ENCODE results near the gene ITPR2.
"Not testable (repeated sequence)": the region's sequence is repeated elsewhere in the genome, so short reads cannot be mapped to it uniquely, and the experiment has no call there.

ITPR2 gene

DNA sequence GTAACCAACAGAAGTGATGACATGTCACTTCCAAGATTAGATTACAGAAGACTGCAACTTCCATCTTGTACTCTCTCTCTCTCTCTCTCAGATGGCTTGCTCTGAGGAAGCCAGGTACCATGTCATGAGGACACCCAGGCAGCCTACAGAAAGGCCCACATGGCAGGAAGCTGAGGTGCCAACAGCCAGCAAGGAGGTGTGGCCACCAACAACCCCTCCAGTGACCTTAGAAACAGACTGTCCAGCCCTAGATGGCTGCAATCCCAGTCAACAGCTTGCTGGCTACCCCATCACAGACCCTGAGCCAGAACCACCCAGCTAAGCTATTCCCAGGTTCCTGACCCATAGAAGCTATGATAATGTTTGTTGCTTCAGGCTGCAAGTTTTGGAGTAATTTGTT, 178.4 kb downstream of the ITPR2 start:
- no peak for DNase-seq

DNA sequence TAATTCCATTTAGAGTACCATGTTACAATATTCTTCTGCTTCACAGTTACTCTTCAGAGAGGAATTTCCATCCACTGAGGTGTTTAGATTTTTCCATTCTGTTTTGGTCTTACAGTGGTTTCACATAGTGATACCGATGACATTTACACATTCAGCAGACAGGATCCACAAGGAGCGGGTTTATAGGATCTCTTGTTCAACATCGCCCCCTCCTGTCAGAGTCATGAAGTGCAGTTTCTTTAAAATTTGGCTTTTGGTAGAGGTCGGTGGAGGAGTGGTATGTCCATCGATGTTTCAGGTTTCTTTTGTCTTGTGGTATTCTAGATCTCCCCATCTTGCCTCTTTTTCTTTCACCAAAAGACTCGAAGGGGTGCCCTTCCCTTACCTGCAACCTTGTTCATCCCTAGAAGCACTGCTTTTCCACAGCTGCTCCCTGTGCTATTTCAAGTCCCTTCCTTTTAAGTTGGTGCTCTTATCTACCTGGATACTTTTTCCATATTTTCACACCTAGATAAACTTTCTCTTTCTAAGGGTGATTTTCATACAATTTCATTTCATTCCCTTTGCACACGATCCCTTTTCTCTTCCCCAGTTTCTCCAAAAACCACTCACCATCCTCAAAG, 181.3 kb downstream of the ITPR2 start:
- peak; percentile 62 for DNase-seq

DNA sequence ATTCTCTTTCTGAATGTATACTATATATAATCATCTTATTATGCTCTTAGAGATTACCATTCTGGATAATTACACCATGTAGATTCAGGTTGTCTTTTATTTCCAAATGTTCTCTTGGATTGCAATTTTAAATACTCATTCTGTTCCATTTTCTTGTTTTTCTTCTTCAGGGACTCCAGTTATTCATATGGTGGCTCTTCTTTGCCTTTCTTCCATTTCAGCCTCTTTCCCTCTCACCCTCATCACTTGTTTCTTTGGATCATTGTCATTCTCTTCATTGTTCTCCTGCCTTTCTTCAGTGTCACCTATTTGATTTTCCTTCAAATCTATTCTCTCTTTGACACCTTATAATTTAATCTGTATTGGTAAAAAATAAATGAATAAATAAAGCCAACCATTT, 182.0 kb downstream of the ITPR2 start:
- DNase-seq = no peak

DNA sequence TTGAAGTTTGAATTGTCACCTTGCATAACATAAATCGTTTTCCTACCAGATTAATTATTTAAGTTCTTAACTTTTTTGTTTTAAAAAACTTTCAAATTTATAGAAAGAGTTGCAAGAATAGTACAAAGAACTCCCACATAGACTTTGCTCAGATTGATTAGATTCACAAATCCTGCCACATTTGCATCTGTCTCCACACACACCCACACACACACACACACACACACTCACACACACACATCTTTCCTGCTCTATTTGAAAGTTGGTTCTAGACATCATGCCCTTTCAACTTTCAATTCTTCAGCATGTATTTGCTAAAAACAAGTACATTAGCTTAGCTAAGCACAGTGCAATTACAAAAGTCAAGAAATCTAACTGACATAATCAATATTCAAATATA, 184.0 kb downstream of the ITPR2 start:
- DNase-seq = no peak

DNA sequence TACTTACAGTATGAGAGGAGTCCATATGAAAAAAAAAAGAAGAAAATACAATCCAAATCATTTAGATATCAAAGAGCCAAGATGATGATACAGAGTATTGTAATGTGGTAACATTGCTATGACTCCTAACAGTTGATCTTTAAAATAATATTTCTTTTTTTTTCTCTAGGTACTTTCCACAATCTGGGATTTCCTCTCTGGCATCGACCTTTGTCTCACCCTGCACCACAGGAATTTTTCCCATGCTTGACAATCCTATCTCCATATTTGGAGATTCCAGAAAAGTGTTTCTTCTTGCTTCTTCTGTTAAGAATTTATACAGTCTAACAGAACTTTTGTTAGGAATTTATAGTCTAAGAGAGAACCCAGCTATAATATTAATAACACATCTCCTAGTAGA, 184.4 kb downstream of the ITPR2 start:
- DNase-seq = no peak

DNA sequence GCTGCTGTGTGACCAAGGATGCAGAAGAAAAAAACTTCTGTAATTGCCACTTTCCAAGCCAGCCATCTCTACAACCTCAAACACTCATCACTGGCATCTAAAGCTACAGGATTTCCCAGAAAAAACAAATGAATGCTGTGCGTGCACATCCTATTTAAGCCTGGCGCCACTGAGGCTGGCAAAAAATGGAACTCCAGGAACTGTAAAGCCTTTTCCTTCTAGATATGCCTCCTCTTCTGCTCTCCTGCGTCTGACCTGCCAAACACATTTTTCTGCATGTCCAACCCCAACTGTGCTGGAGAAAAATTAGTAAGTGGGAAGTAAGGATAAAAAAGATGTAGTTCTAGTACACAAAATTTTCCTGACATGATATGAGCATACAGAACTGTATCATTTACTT, 184.9 kb downstream of the ITPR2 start:
- DNase-seq = no peak

DNA sequence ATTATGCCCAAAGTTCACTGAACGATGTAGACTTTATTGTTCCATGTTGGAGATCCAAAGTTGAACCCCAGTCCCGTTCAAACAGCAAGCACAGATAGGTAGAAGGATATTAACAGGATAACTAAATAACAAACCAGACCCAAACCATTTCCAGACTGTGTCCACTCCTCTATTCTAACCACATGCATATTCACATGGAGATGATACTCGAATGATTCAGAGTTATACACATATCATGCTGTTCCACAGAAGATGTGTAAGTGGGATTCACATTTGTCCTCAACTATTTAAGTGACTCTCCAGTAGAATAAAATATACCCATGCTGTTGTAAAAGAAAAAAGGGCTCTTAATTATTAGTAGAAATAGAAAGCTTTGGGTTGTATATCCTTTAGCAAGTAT, 185.9 kb downstream of the ITPR2 start:
- DNase-seq = no peak

DNA sequence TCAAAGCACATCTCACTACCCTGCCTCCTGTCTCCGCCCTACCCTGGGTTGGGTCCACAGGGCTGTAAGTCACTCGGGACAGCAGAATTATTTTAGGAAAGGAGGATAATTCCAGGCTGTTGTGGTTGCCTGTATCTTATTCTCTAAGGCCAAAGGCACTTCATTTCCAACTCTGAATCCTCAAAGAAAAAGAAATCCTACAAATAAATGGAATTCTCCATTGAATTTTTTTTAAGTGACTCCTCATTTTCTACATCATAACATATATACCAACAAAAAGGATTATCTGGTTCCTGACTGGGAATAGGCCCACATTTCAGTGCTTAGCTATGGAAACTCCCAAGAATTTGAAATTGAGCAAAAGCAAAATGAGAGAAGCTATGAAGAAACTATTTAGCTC, 186.4 kb downstream of the ITPR2 start:
- no peak for DNase-seq

DNA sequence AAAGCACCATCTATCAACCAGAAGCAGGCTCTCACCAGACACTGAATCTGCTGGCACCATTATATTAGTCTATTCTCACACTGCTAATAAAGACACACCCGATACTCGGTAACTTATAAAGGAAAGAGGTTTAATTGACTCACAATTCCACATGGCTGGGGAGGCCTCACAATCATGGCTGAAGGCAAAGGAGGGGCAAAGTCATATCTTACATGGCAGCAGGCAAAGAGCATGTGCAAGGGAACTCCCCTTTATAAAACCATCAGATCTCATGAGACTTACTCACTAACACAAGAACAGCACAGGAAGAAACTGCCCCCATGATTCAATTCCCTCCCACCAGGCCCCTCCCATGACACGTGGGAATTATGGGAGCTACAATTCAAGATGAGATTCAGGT, 188.6 kb downstream of the ITPR2 start:
- not testable (repeated sequence) for DNase-seq

DNA sequence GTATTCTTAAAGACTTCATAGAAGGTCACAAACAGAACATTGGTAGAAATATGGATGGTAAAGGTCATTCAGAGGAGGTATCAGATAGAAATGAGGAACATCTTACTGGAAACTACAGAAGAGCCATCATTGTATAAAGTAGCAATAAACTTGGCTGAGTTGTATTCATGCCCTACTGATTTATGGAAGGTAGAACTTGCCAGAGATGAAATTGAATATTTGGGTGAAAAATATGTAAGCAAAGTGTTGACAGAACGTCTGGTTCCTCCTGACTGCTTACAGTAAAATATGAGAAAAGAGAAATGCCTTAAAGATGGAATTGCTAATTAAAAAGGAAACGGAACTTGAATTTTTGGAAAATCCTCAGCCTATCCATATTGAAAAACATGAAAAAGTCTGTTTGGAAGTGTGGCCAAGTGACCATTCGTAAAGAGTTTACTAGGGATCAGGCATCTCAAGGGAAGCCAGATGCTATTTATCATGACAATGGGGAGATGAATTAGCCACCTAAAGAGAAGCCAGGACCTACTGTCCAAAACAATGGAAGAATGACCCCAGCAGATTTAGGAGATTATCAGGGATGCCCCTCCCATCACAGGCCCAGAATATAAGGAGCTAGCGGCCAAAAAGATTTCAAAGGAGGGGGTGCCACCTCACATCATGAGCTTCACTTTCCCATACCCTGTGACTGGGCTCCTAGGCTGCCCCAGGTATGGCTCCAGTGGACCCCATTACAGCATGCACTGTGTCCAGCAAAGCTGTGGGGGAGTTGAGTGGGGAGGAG, 189.3 kb downstream of the ITPR2 start:
- no peak for DNase-seq

DNA sequence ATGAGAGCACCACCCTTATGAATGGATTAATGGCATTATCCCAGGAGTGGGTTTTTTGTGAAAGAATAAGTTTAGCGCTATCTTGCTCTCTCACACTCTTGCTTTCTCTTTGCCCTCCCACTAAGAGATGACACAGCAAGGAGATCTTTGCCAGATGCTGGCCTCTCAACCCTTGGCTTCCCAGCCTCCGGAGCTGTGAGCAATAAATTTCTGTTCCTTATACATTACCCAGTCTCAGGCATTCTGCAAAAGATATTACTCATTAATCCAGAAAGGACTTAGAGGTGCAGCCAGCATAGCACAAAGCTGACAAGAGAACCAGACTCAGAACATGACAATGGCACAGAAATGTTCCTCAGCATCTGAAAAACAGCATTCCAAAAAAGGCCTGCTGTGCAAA, 190.6 kb downstream of the ITPR2 start:
- DNase-seq = no peak

DNA sequence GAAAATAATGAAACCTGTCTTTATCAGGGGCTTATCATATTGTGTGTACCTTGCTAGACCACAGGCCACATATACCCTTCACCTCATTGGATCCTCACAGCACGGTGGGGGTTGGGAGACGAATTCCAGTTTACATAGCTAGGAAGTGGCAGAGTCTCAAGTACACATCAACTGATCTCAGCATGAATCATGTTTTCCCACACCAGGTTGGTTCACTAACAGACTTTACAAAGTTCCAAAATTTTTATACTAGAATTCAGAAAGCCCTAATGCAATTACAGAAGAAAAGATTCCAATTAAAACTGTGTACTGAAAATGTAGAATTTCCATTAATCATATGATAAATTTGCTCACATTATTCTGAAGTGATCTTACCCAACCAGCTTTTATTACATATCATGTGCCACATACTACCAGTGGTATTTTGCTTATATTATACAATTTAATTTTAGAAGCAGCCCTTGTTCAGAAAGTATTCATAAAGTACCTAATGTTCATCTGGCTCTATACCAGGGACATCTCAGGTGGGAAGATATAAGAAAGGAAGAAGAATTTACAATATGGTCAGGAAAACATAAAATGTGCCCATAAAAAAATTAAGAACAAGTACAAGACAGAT, 196.2 kb downstream of the ITPR2 start:
- DNase-seq = no peak

DNA sequence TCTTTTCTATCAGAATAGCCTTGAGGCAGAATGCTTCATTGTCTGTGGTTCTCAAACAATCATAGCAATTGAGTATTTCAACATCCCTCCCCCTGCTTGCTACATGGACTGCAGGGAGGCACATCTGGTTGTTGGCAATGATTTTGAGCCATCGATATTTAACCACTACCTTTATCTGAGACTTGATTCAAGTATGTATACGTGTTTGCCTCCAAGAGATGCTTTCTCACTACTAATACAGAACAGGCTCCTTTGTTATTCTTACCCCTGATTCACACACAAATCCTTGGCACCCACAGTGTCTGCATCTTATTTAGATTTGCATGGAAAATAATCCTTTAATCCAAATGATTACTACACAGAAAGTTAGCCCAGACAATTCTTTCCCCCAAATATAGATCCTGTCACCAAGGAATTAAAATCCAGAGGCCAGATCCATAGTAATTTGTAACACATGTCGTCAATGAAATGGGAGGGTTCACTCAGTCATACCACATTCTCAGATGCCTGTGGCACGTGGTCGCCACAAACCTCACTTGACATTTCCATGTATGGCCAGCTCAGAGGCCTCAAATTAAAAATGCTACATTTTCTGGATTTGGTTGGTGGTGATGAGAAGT, 199.3 kb downstream of the ITPR2 start:
- no peak for DNase-seq

DNA sequence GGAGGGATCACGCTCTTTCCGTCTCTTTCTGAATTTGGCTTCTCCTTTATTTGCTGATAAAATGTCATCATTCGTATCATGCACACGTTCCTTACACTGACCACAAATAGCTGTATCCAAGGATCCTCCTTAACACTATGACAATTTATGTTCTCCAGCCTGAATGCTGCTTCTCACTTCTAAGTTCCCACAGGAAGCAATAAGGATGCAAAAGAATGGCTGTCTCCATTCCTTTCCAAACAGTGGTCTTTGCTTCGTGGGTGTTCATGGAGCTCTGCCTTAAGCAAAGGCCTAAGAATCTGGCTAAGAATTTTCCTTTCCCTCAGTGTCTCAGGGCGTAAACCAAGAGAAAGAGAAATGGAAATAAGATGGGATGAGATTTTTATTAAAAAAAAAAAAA, 200.2 kb downstream of the ITPR2 start:
- DNase-seq = no peak

DNA sequence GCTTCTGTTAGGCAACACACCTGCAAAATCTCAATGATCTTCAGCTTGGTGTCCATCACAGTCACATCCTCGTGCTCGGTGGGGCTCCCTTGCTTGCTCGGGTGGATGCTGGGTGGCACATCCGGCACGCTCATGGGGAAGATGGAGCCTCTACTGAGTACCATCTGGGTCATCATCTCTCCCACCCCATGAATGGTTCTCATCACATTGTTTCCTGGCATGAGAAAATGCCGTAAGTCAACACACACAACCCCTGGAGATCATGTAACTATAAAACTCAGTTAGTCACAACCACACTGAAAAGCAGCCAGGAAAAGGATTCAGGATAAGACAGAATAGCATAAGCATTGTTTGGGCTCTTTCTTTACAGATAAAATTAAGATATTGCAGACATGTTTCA, 201.1 kb downstream of the ITPR2 start:
- DNase-seq = no peak

DNA sequence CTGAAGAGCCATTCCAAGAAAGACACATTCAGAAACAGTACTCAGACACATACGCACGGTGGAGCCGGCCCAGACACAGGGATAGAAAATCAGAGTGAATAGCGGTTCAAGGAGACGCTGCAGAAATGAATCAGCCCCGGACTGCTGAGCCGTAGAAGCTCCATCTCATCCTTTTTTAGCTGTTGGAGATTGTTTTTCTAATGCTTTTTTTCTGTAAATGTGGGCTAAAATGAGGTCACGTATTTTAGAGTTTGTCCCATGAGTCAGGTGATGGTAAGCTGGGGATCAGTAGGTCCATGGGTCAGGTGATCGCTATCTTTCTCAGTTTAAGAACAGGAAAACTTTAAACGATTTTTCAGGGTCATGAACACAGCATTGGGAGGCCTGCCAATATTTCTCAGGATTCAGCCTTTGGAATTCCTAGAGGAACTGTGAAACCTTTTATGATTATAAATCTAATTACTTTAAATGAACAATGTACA, 202.4 kb downstream of the ITPR2 start:
- DNase-seq = peak; percentile 30

DNA sequence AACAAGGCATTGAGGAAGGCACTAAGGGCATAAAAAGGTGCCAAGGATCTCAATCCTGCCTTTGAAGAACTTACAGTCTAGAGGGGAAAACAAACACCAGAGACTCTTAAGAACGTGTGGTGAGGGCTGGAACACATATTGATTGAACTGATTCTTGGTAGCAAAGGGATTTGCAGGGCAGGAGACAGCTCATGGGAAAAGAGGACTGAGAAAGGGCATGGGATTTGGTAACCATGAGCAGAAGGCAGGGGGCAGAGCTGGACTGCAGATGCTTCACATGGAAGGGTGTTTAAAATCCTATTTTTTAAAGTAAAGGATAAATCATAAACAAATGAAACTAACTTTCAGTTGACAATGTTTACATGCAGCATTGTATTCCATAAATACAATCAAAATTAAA, 203.1 kb downstream of the ITPR2 start:
- no peak for DNase-seq

DNA sequence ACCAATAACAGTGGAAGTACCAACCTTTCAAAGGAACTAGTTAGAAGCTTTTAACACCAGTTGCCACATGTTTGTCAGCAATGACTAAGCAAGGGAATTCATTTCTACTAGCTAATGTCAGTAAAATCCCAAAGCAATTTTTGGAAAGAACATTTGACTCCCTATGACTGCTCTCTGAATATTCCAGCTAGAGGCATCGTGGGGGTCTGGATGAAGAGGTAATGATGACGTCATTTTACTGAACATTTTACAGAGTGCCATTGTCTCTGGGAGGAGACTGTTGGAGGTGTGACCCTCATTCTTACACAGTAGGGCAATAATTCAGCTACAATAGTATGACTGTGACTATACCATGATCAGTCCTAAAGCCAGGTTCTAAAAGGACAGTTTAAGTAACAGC, 204.8 kb downstream of the ITPR2 start:
- DNase-seq = no peak

DNA sequence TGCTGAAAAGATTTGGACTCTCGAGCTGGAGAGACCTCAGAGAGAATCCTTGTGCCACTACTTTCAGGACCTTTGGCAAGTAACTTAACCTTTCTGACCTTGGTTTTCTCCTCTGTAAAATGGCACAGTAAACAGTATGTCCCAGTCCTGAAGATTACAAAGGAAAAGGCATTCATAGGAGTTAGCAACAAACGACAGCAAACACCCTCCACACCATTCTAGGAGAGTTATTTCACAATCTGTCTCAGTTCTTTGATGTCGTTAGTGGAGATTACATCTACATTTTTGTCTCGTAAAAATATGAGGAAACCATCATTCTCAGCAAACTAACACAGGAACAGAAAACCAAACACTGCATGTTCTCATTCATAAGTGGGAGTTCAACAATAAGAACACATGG, 205.7 kb downstream of the ITPR2 start:
- DNase-seq = no peak

DNA sequence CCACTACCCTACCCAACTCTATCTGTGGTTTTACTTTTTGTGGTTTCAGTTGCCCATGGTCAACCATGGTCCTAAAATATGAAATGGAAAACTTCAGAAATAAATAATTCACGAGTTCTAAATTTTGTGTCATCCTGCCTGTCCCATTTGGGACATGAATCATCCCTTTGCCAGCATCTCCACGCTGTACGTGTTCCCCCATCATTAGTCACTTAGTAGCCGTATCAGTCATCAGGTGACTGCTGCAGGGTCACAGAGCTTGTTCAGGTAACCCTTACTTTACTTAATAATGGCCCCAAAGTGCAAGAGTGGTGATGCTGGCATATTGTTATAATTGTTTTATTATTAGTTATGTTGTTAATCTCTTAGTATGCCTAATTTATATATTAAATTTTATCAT, 209.9 kb downstream of the ITPR2 start:
- no peak for DNase-seq

DNA sequence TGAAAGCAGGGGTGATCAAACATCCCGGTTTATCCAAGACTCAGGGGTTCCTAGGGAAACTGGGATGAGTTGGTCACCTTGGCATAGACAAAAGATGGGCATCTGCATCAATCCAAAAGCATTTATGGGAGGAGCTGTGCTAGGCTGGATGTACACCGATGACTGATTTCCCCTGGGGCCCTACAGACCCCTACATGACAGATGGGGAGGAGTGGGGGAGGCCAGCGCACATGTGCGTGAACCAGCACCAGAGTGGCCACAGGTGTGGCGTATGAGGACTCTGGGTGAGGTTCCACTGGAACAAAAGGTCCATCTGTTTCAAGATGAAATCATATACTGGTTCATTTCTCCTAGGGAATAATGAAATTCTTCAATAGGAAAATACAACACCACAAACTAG, 210.4 kb downstream of the ITPR2 start:
- no peak for DNase-seq

DNA sequence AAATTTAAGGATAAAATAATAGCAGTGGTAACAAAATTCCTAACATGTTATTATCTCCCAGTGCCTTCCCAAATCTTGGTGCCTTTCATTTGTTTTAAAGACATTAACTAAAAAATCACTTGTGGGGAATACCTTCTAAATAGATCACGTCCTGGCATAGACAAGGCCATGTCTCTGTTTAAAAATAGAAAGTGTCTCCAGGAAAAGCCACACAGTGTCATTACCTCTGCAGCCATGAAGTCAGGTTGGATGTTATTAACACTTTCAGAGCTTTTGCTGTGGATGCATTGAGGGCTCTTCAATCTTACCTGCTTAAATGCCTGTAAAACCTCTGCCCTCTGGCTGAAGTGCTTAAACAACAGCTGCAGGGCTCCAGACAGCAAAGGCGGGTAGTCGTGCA, 211.1 kb downstream of the ITPR2 start:
- no peak for DNase-seq

DNA sequence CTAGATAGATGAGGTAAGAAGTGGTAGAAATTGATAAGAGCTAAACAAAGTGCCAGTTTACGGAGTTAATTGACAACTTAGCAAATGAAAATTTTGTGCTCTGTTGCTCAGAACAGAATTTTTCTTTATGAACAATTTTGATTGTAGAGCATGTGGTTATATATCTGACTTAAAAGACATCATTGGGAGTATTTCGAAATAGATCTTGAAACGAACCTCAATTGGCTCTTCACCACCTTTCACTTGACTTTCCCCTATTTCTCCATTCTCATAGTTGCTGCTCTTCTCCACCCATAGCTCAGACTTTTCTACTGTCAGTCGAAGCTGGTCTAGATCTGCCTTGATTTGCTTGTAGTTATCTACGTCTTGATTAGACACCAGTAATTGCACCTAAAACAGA, 212.1 kb downstream of the ITPR2 start:
- no peak for DNase-seq

DNA sequence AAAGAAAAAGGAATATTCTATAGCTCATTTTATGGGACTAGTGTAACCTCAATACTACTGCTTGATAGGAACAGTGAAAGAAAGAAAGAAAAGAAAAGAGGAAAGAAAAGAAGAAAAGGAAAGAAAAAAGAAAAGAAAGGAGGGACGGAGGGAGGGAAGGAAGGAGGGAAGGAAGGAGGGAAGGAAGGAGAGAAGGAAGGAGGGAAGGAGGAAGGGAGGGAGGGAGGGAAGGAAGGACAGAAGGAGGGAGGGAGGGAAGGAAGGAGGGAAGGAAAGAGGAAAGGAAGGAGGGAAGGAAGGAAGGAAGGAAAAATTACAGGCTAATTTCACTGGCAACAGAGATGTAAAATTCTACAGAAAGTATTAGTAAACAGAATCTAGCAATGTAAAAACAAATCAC, 215.5 kb downstream of the ITPR2 start:
- DNase-seq = no peak
